ENCODE data around the gene PLA2G4F.

Gene PLA2G4F

GRCh38 chr15:42121021-42121420 is 35.4 kb downstream of the PLA2G4F start:
- peaks cover 43 to 45% of the 10 kb centered on the region in 2 experiments for H3K4me1 ChIP-seq (ENCODE audit: control insufficient read depth in 1 of 2, insufficient read depth in 1 of 2, low read depth in 1 of 2, low read length in 1 of 2)
- TF ChIP-seq CTCF (IDR thresholded peaks at IDR 0.05): no peak

GRCh38 chr15:42120285-42120684 is 36.2 kb downstream of the PLA2G4F start:
- H3K4me1 ChIP-seq (ENCODE audit: control insufficient read depth in 1 of 2, insufficient read depth in 1 of 2, low read depth in 1 of 2, low read length in 1 of 2): peaks cover 43 to 45% of the 10 kb centered on the region in 2 experiments
- no peaks in the 10 kb centered on the region for H3K36me3 ChIP-seq
- TF ChIP-seq CTCF (IDR thresholded peaks at IDR 0.05): no peak
- no peak overlapping the region for H3K27ac ChIP-seq
- no peaks in the 10 kb centered on the region for H3K27me3 ChIP-seq
- H3K4me3 ChIP-seq (ENCODE audit: low read depth in 1 of 2, low read length in 1 of 2): no peak overlapping the region
- H3K9me3 ChIP-seq: no peaks in the 10 kb centered on the region

More at GRCh38 chr15:42121021-42121420, 35.4 kb downstream of the PLA2G4F start:
- peak overlapping the region; percentile 59 for H3K27ac ChIP-seq
- no peaks in the 10 kb centered on the region for H3K27me3 ChIP-seq
- no peaks in the 10 kb centered on the region for H3K36me3 ChIP-seq
- no peak overlapping the region for H3K4me3 ChIP-seq (ENCODE audit: low read depth in 1 of 2, low read length in 1 of 2)
- H3K9me3 ChIP-seq: no peaks in the 10 kb centered on the region

- peaks cover 43 to 45% of the 10 kb centered on the region in 2 experiments for H3K4me1 ChIP-seq (ENCODE audit: control insufficient read depth in 1 of 2, insufficient read depth in 1 of 2, low read depth in 1 of 2, low read length in 1 of 2)
- H3K27ac ChIP-seq: no peak overlapping the region
- H3K4me3 ChIP-seq (ENCODE audit: low read depth in 1 of 2, low read length in 1 of 2): no peak overlapping the region
- no peaks in the 10 kb centered on the region for H3K27me3 ChIP-seq
- TF ChIP-seq CTCF (IDR thresholded peaks at IDR 0.05): no peak
- no peaks in the 10 kb centered on the region for H3K36me3 ChIP-seq
- no peaks in the 10 kb centered on the region for H3K9me3 ChIP-seq
Observed at GRCh38 chr15:42119446-42119760, 37.0 kb downstream of the PLA2G4F start.

- Histone ChIP-seq H3K9me3 (no peaks in the 10 kb centered on the region), H3K36me3 (no peaks in the 10 kb centered on the region), H3K27ac (no peak overlapping the region), H3K27me3 (no peaks in the 10 kb centered on the region), H3K4me3 (ENCODE audit: low read depth in 1 of 2, low read length in 1 of 2) (no peak overlapping the region), H3K4me1 (ENCODE audit: control insufficient read depth in 1 of 2, insufficient read depth in 1 of 2, low read depth in 1 of 2, low read length in 1 of 2) (peaks cover 43 to 45% of the 10 kb centered on the region in 2 experiments)
- TF ChIP-seq CTCF (IDR thresholded peaks at IDR 0.05): no peak
Observed at GRCh38 chr15:42118650-42119445, 37.6 kb downstream of the PLA2G4F start.

GRCh38 chr15:42111924-42112323 is 44.5 kb downstream of the PLA2G4F start:
- H3K36me3 ChIP-seq: no peaks in the 10 kb centered on the region

More at GRCh38 chr15:42111924-42112323, 44.5 kb downstream of the PLA2G4F start:
- peaks cover 19 to 28% of the 10 kb centered on the region in 2 experiments for H3K4me1 ChIP-seq (ENCODE audit: control insufficient read depth in 1 of 2, insufficient read depth in 1 of 2, low read depth in 1 of 2, low read length in 1 of 2)
- H3K27ac ChIP-seq: peak overlapping the region; percentile 27
- H3K9me3 ChIP-seq: no peaks in the 10 kb centered on the region
- no peaks in the 10 kb centered on the region for H3K27me3 ChIP-seq
- no peak for TF ChIP-seq CTCF (IDR thresholded peaks at IDR 0.05)
- no peak overlapping the region for H3K4me3 ChIP-seq (ENCODE audit: low read depth in 1 of 2, low read length in 1 of 2)
